Suprapubic skin (tissue), 4 donors: ENCODE results near the gene AHNAK2. TPM values are rescaled to one million over a fixed set of nuclear protein-coding genes. Genes with fewer than 3 reads are reported as not detected.

Source experiments
- DNase-seq, 2 donors: peaks; one replicate each; pipeline ENCODE4 v3.0.0-alpha.2; 2019; ENCODE audit warnings: low spot score in 2 of 2
- H3K27ac ChIP-seq: fragments of 200-600 bp; sonication (generic); one replicate; pipeline ENCODE4 v1.5.1; 2019
- H3K27me3 ChIP-seq: fragments of 200-600 bp; sonication (generic); one replicate; pipeline ENCODE4 v1.5.1; 2019
- H3K36me3 ChIP-seq: fragments of 200-600 bp; sonication (generic); one replicate; pipeline ENCODE4 v1.5.1; 2019
- H3K4me1 ChIP-seq: fragments of 200-600 bp; sonication (generic); one replicate; pipeline ENCODE4 v1.5.1; 2019
- H3K4me3 ChIP-seq: fragments of 200-600 bp; sonication (generic); one replicate; pipeline ENCODE4 v1.5.1; 2019; ENCODE audit warnings: mild to moderate bottlenecking
- H3K9me3 ChIP-seq: fragments of 200-600 bp; sonication (generic); one replicate; pipeline ENCODE4 v1.5.1; 2019
- CTCF ChIP-seq, 2 donors: fragments of 200-600 bp in 1 of 2; fragments of 450-650 bp in 1 of 2; sonication (generic) in 1 of 2; IDR thresholded peaks; one replicate each; pipeline ENCODE4 v1.5.1; 2016 to 2019; ENCODE audit warnings: antibody characterized with exemption in 2 of 2, mild to moderate bottlenecking in 1 of 2, moderate library complexity in 1 of 2
- EP300 ChIP-seq: sonication (generic); formaldehyde crosslinking; IDR thresholded peaks from one replicate; pipeline ENCODE4 v1.6.1; 2017; ENCODE audit warnings: antibody characterized with exemption
- POLR2A ChIP-seq, 2 donors: fragments of 450-650 bp; IDR thresholded peaks; one replicate each; pipeline ENCODE4 v1.6.1; 2017; ENCODE audit warnings: antibody characterized with exemption in 2 of 2, mild to moderate bottlenecking in 2 of 2, moderate library complexity in 2 of 2
- POLR2AphosphoS5 ChIP-seq, 3 donors: sonication (generic); formaldehyde crosslinking; IDR thresholded peaks; one replicate each; pipeline ENCODE4 v1.6.1; 2017; ENCODE audit warnings: antibody characterized with exemption in 3 of 3
- WGBS: methylation state at CpG from one replicate; pipeline ENCODE4 v1.1.5; 2018; 5-methylcytosine and 5-hydroxymethylcytosine counted together
- total RNA-seq, 4 donors: library from RNA; depleted of rRNA; stranded (reverse); fragments of >200 nt; gene quantifications; one replicate each; pipeline ENCODE4 v1.1.0, GENCODE V29; 2016

Gene AHNAK2
- total RNA-seq, 4 donors from 2014 or later: 829 to 975 (median 858) TPM

- Histone ChIP-seq H3K36me3 (peaks cover 20% of the 10 kb centered on the region), H3K4me1 (peaks cover 26% of the 10 kb centered on the region), H3K4me3 (no peak overlapping the region), H3K27me3 (no peaks in the 10 kb centered on the region), H3K27ac (no peak overlapping the region), H3K9me3 (no peaks in the 10 kb centered on the region)
- TF ChIP-seq EP300: no peak
- no peak for TF ChIP-seq POLR2AphosphoS5 (IDR thresholded peaks at IDR 0.05)
- 71% methylated on average over 3 of the region's 3 CpGs for WGBS
- DNase-seq: no peak
Observed at GRCh38 chr14:104935026-104935650, 43.0 kb downstream of the AHNAK2 start.

- Histone ChIP-seq H3K4me3 (peak overlapping the region; percentile 59), H3K27ac (no peak overlapping the region), H3K36me3 (peaks cover 10% of the 10 kb centered on the region), H3K27me3 (no peaks in the 10 kb centered on the region), H3K9me3 (no peaks in the 10 kb centered on the region), H3K4me1 (peaks cover 26% of the 10 kb centered on the region)
- DNase-seq: peak; percentile 70 to 71
- TF ChIP-seq EP300 (no peak), POLR2A (IDR thresholded peaks at IDR 0.05) (no peak), POLR2AphosphoS5 (IDR thresholded peaks at IDR 0.05) (no peak), CTCF (IDR thresholded peaks at IDR 0.05) (no peak)
- WGBS: 30% methylated on average over 10 of the region's 42 CpGs
Observed at GRCh38 chr14:104933746-104934733, 44.1 kb downstream of the AHNAK2 start.

GRCh38 chr14:104932676-104933631, 45.2 kb downstream of the AHNAK2 start:
- WGBS: no CpG with 5 or more reads among the region's 100 CpGs
- Histone ChIP-seq H3K27me3 (no peaks in the 10 kb centered on the region), H3K27ac (no peak overlapping the region), H3K36me3 (peaks cover 6% of the 10 kb centered on the region), H3K4me1 (peaks cover 26% of the 10 kb centered on the region), H3K9me3 (no peaks in the 10 kb centered on the region), H3K4me3 (peak overlapping the region; percentile 59)
- DNase-seq: peak; percentile 88 to 93
- TF ChIP-seq CTCF (IDR thresholded peaks at IDR 0.05): peak in 1 of 2 donors; percentile 96
- peak in 1 of 3 donors; percentile 60 for TF ChIP-seq POLR2AphosphoS5 (IDR thresholded peaks at IDR 0.05)
- no peak for TF ChIP-seq POLR2A (IDR thresholded peaks at IDR 0.05)
- no peak for TF ChIP-seq EP300

GRCh38 chr14:104931771-104932675, 46.2 kb downstream of the AHNAK2 start:
- peak; percentile 72 to 77 for DNase-seq
- no peaks in the 10 kb centered on the region for H3K27me3 ChIP-seq
- H3K27ac ChIP-seq: no peak overlapping the region
- H3K4me3 ChIP-seq: peak overlapping the region; percentile 59
- 61% methylated on average over 42 of the region's 64 CpGs for WGBS
- TF ChIP-seq EP300 (no peak), POLR2A (IDR thresholded peaks at IDR 0.05) (no peak), POLR2AphosphoS5 (IDR thresholded peaks at IDR 0.05) (no peak), CTCF (IDR thresholded peaks at IDR 0.05) (no peak)
- peaks cover 26% of the 10 kb centered on the region for H3K4me1 ChIP-seq
- H3K9me3 ChIP-seq: no peaks in the 10 kb centered on the region
- H3K36me3 ChIP-seq: no peaks in the 10 kb centered on the region
